ENCODE data around the gene ZNF608.

DNA sequence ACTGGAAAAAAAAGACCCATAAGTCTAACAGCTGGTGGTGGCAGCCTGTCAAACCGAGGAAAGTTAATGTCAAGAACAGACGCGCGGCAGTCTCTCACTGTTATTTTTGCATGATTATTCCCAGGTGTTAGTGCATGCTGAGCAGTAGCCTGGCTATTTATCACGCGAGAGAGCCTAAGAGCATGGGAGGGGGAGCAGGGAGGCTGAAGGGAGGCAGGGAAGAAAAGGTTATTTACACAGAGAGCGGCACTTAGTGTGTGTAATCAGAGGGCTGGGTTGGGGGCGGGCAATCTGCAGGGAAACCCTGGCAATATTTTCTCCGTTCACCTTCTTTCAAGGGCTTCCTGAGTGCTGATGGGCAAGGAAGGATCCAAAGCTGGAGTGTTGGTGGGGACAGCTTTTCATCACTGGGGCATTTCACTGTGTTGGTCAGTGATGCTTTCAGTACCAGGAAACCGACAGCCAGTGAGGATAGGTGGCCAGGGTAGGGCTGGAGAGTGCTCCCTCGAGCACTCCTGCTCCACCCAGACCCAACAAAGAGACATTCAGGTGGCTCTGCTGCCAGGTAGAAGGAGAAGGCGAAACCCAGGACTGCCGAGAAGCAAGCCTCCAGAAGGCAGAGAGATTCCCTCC is 39.6 kb downstream of the ZNF608 start:
- TF ChIP-seq GATA2 (IDR thresholded peaks at IDR 0.05; ENCODE audit: low read depth, low read length) = no peak
- TF ChIP-seq GATA3 (IDR thresholded peaks at IDR 0.05; ENCODE audit: low read depth, low read length) = no peak
